NCI-H774 (cell line): ENCODE measurements around the gene SMIM45.
A peak's percentile ranks its signal among the peaks of the same experiment; 100 is the strongest.

ENCODE experiments used
- DNase-seq: peaks from one replicate; lab custom pipeline; 2025; lab: John Stamatoyannopoulos, UW

SMIM45 gene

GRCh38 chr22:41951898-41952474 lies at the start of gene SMIM45:
Gene SMIM45, plus strand, starts transcription at chr22:41952150.
- no peak for DNase-seq

DNA sequence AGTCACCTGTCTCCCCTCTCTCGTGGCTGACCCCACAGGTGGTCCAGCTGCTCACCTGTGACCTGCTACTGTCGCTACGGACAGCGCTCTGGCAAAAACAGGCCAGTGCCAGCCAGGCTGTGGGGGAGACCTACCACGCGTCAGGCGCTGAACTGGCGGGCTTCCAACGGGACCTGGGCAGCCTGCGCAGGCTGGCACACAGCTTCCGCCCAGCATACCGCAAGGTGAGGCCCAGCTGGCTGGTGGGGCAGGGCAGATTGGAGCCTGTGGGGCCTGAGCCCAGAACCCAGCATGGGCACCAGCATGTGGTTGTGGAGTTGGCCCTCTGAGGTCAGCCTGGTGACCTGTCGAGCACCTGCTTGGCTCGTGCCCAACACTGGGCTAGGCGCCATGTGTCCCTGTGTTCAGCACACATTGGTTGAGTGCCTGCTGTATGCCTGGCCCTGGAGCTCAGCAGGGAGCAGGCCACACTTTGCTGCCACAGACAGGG lies 49.0 kb upstream of the SMIM45 start:
- no peak for DNase-seq

- no peak for DNase-seq
These were observed 47.2 kb upstream of the SMIM45 start for GRCh38 chr22:41904450-41905410.

DNA sequence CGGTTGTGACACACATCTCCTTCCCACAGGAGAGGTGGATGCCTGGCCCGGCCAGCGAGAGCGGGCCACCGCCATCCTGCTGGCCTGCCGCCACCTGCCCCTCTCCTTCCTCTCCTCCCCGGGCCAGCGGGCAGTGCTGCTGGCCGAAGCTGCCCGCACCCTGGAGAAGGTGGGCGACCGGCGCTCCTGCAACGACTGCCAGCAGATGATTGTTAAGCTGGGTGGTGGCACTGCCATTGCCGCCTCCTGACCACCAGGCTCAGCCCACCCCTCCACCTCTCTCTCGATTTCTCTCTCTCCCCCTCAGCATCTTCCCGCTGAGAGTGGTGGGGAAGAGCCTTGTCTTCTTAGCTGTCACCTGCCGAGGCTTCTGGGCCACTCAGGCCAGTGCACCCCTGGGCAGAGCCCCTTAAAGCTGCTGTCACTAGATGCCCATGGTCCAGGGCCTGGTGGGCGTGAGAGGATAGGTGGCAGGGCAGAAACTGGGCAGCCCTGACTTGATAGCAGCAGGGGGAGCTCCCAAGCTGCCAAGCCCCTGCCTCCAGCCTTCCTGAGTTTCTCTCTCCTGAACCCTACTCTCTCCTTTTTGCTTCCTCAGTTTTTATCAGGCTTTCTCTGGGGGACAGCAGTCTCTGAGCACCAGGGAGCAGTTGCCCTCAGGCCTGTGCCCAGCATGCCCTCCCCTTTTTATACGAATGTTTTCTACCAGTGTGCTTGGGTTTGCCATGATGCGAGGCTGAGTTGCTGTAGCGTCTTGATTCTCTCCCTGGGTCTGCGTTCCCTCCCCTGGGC lies 46.3 kb upstream of the SMIM45 start:
- no peak for DNase-seq

GRCh38 chr22:41906822-41907221 lies 45.1 kb upstream of the SMIM45 start:
- no peak for DNase-seq

DNA sequence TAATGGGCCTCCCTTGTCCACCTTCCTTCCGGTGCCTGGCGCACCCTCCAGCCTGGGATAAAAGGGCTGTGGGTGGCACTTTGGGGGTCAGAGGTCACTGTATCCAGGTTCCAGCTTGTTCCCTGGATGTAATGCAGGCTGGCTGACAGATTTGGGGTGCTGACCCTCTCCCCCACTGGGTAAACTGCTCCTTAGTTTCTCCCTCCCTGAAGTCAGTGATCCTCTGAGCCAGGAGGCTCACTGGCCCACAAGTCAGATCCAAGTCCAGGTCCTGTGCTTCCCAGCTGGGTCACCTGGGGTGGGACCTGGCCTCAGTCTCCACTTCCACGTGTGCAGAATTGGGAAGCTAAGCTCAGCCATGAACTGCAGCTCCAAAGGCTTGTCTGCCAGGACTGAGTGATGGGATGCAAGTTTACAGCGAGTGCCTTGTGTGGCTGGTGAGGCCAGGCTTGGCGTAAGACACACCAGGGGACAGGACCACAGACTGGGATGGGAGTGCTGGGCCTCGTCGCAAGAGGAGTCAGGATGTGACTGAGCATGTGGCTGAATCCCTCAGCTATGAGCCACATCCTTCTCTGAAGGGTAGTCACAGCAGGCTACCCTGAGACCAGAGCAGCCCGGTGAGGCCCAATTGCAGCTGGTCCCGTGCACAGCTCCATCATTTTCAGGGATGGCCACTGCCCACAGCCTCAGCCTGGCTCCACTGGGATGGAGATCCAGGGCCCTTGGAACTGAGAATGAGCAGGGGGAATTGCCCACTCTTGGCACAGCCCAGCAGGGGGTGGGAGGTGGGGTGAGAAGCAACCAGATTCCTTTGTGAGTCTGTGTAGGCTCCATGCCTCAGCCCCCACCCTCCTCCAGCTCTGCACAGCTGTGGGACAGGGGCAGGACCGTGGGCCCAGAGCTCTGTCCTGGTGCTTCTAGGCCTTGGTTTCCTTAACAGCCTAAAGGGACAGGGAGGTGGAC lies 44.2 kb upstream of the SMIM45 start:
- DNase-seq, result no peak

GRCh38 chr22:41908411-41909309 lies 43.3 kb upstream of the SMIM45 start:
- no peak for DNase-seq

GRCh38 chr22:41909310-41910049 lies 42.5 kb upstream of the SMIM45 start:
- no peak for DNase-seq

DNA sequence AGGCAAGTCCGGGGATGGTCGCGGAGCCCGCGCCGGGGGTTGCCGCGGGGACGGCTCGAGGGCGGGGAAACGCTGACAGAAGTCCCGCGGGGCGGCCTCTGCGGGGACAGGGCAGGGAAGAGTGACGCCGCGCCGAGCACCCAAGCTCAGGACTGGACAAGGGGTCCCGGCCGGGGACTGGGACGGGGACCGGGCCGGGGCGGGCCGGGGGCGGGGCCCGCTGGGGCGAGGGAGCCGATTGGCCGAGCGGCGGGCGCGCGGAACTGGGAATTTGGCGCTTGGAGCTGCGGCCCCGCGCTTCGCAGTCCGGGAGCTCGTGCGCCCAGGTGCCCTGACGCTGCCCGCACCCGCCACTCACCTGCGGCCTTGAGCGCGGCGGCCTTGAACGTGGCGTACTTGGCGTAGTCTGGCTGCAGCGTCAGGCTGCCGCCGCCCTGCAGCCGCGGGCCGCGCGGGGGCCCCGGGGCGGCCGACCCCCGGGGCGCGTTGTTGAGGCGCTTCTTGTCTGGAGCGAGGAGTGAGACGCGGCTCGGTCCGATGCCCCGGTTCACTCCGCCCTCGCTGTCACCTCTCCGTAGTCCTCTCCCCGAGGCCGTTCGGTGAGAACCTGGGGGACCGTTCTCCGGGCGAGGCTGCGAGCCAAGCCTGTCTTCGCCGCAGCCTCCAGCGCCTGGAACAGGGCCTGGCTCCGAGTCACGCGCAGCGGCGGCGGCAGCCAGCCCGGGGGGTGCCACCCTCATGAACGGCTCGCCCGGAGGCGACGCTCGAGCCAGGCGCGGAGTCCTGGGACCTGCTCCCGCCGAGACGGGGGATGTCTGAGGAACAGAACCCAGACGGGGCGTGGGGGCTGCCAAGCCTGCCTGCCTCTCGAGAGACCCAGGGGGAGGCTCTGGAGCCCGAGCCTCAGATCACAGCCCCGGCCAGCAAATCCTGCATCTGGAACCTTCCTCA lies 41.6 kb upstream of the SMIM45 start:
- DNase-seq, result no peak

DNA sequence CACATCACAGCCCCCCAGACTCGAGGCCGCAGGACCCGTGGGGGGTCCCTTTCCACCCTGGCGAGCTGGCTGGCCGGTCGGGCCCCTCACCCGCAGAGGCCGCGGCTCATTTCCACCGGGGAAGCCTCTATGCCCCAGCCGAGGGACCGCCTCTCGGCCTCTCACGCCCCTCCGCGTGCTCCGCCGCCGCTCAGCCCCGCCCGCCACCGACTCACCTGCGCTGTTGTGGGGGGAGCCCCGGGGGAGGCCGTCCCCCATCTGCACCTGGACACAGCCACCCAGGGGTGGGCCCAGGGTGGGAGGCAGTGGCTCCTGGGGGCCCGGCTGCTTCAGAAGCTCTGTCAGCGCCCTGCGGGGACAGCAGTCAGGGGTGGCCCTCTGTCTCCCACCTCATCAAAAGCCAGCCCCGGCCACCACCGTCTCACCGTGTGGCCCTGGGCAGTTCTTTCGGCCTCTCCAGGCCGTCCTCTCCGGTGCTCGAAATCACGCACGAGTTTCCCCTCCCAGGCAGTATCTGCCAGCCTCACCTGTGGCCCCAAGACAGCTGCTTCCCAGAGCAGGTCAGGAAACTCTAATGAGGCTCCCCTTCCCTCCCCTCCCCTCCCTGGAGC lies 40.8 kb upstream of the SMIM45 start:
- no peak for DNase-seq

GRCh38 chr22:41912338-41913039 lies 39.5 kb upstream of the SMIM45 start:
- no peak for DNase-seq

GRCh38 chr22:41913040-41913719 lies 38.8 kb upstream of the SMIM45 start:
- no peak for DNase-seq

GRCh38 chr22:41913842-41914534 lies 38.0 kb upstream of the SMIM45 start:
- no peak for DNase-seq

DNA sequence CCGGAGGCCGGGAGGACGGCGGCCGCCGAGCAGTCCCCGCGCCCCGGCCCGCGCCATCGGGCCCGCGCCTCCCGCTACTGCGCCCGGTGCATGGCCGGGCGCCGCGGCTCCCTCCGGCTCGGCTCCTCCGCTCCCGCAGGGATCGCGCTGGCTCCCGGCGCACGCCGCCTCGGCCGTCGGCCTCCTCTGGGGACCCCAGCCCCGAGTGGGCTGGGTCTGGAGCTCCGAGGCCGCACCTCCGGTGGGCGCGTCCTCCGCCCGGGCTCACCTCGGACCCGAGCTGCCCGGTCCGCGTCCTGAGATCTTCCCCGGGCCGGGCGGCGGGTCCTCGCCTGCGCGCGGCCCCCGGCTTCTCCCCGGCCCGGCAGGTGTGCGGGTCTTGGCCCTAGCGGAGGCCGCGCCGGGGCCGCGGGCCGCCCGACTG lies 37.3 kb upstream of the SMIM45 start:
- no peak for DNase-seq

DNA sequence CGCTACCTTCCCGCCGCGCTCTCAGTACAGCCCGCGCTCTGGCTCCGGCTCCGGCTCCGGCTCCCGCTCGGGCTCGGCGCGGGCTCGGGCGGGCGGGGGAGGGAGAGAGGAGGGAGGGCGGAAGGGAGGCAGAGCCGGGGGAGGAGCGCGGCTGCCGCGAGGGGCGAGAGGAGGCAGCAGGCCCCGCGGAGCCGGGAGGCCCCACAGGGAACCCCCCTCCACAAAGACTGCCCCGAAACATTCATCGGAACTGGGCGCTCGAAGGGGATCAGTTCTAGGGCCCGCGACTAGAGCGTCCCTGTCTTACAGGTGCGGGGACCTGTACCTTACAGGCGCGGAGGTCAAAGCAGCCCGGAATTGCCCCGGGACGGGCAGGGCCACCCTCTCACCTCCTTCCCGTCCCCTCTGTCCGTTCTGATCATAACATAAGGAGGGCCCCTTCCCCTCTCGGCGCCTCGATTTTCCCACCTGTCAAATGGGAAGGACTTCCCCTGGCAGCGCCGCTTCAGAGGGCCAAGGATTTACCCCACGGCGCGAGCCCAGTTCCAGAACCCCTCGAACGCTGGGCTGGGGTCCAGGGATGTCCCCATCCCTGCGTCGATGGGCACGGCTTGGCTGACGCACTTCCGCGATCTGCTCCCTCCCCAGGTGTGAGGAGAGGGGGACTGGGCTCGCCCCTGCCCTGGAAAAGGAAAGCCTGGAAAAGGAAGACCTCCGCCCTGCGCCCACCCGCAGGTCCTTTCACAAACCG lies 36.7 kb upstream of the SMIM45 start, which contains the start of gene SHISA8:
Gene SHISA8 (minus strand): TSS at position 40 of the 751 bp plus-strand sequence. CDS start 407 bp downstream, outside the sequence.
- DNase-seq, result peak; percentile 27
